ENCODE data around the gene NRG3. TPM values are rescaled to one million over a fixed set of nuclear protein-coding genes. Genes with fewer than 3 reads are reported as not detected.

The NRG3 gene
- total and polyA plus RNA-seq, 2 of the 8 experiments (the other 6 are each of a cell fraction or from before 2014, with no cell fraction given): 4.2 to 5.0 TPM

GRCh38 chr10:82472406-82473335, 597.7 kb downstream of the NRG3 start:
- H3K23ac ChIP-seq (ENCODE audit: insufficient read length): no peak overlapping the region
- 97% methylated on average over 5 of the region's 5 CpGs; no CpG with 5 or more reads in 1 of the 2 experiments for WGBS, 2 experiments (ENCODE audit: extremely low coverage in 1 of 2, insufficient coverage in 1 of 2, insufficient read length in 1 of 2, insufficient replicate concordance in 2 of 2, low coverage in 1 of 2, low lambda C conversion rate in 2 of 2, missing lambda C conversion rate in 1 of 2)
- H4K91ac ChIP-seq (replicated peaks; ENCODE audit: insufficient read length, low read length): no peak overlapping the region
- no peak overlapping the region for H3K14ac ChIP-seq (ENCODE audit: insufficient read length)
- H3K4me3 ChIP-seq (ENCODE audit: extremely low read depth in 1 of 4, insufficient read depth in 2 of 4, low read depth in 3 of 4, low read length in 4 of 4): no peak overlapping the region
- FAIRE-seq: no peak
- no peaks in the 10 kb centered on the region for H3K23me2 ChIP-seq (ENCODE audit: low read depth, low read length)
- no peak for DNase-seq (ENCODE audit: low read depth in 1 of 2, low spot score in 2 of 2)
- peaks cover 0 to 7% (median 0%) of the 10 kb centered on the region in 4 experiments; a peak in 2 of 7 replicates for H3K4me1 ChIP-seq (replicated peaks in 1 of 4; ENCODE audit: control insufficient read depth in 3 of 4, insufficient read depth in 4 of 4, low read length in 3 of 4)
- no peaks in the 10 kb centered on the region for H3K36me3 ChIP-seq (ENCODE audit: control insufficient read depth in 2 of 4, insufficient read depth in 4 of 4, low read length in 3 of 4)
- H4K8ac ChIP-seq (ENCODE audit: extremely low read depth, insufficient read depth, low read length): no peak overlapping the region
- no peak overlapping the region for H2AFZ ChIP-seq (ENCODE audit: low read length)
- no peaks in the 10 kb centered on the region for H3K79me2 ChIP-seq (ENCODE audit: control insufficient read depth in 1 of 2, insufficient read depth in 2 of 2, low read length in 2 of 2)
- H4K20me1 ChIP-seq (replicated peaks in 1 of 2; ENCODE audit: control insufficient read depth in 1 of 2, insufficient read depth in 2 of 2, low read length in 2 of 2): no peaks in the 10 kb centered on the region
- H3K56ac ChIP-seq (replicated peaks; ENCODE audit: insufficient read length, low read depth, low read length): no peak overlapping the region
- H3K27me3 ChIP-seq (replicated peaks in 1 of 4; ENCODE audit: control insufficient read depth in 3 of 4, extremely low read depth in 1 of 4, insufficient read depth in 3 of 4, low read length in 3 of 4): no peaks in the 10 kb centered on the region
- no peak overlapping the region for H3K4me2 ChIP-seq (ENCODE audit: insufficient read depth in 1 of 2, low read depth in 2 of 2, low read length in 2 of 2)
- H2BK5ac ChIP-seq (ENCODE audit: low read depth, low read length): no peak overlapping the region
- H2BK20ac ChIP-seq (ENCODE audit: low read length): no peak overlapping the region
- H3K18ac ChIP-seq (ENCODE audit: extremely low read depth, low read length): no peak overlapping the region
- no peak overlapping the region for H3K9ac ChIP-seq (replicated peaks in 1 of 4; ENCODE audit: extremely low read depth in 1 of 4, low read depth in 3 of 4, low read length in 3 of 4)
- ChIA-PET CTCF (ENCODE audit: partially characterized antibody) (interaction anchor here (0.6 to 0.8 kb wide), 2 partner anchors 17 to 67 kb away, joined by 3 read pairs; no protein-coding TSS in a partner anchor), POLR2A (ENCODE audit: partially characterized antibody) (no interaction called here)
- H2BK15ac ChIP-seq (ENCODE audit: low read length): no peak overlapping the region
- H2BK12ac ChIP-seq (ENCODE audit: low read depth, low read length): no peak overlapping the region
- no peak overlapping the region for H4K5ac ChIP-seq (ENCODE audit: insufficient read length, low read depth, low read length)
- no peak overlapping the region for H2AK5ac ChIP-seq (ENCODE audit: low read depth, low read length)
- no peaks in the 10 kb centered on the region for H3K9me3 ChIP-seq (ENCODE audit: insufficient read depth in 2 of 2, low read depth in 1 of 2, low read length in 1 of 2)
- H3K27ac ChIP-seq (ENCODE audit: low read depth, low read length): no peak overlapping the region; the same call in 1 of the 2 replicates
- H3K79me1 ChIP-seq (ENCODE audit: low read depth, low read length): no peaks in the 10 kb centered on the region; the same call in 1 of the 2 replicates
- H3K4ac ChIP-seq (replicated peaks; ENCODE audit: insufficient read length, low read depth, low read length): no peak overlapping the region
- H2BK120ac ChIP-seq (replicated peaks; ENCODE audit: low read depth, low read length): no peak overlapping the region
- no peak for TF ChIP-seq SUZ12 (IDR thresholded peaks at IDR 0.05; ENCODE audit: low read length)
- no peak for TF ChIP-seq HDAC6 (IDR thresholded peaks at IDR 0.05; ENCODE audit: low read depth, low read length)
- no peak for TF ChIP-seq POLR2A (IDR thresholded peaks at IDR 0.05; ENCODE audit: control extremely low read depth in 1 of 2, low read depth in 2 of 2, low read length in 2 of 2)
- no peak for TF ChIP-seq SIX5 (IDR thresholded peaks at IDR 0.05; ENCODE audit: low read depth, low read length)
- TF ChIP-seq MAX (IDR thresholded peaks at IDR 0.05): no peak
